Stimulated activated CD8-positive, alpha-beta memory T cell treated with anti-CD3 and anti-CD28 coated beads, Interleukin-15, amount 100 ng/mL, for 24 hours (primary cell): ENCODE results near the gene SARDH.

Experiments used
- DNase-seq: peaks from one replicate; pipeline ENCODE4 v3.0.0-alpha.2; 2020; ENCODE audit warnings: low read depth

The SARDH gene

DNA sequence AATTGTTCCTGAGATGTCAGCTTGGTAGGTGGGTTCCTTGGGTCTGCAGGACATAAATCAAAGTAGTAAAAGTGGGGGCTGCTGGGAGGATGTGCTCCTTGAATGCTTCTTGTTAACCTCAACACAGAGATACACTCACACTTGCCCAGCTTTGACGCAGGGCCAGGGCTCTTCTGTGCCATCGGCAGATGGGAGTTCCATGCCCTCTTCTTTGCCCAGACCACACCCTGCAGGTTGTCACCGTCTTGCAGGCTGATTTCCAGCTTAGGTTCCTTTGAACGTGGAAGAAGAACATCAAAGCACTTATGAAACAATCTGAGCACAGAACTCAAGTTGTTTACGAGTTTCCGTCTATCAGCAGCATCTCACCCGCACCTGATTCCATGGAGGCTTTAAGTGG lies 91.0 kb downstream of the SARDH start:
- DNase-seq = no peak

DNA sequence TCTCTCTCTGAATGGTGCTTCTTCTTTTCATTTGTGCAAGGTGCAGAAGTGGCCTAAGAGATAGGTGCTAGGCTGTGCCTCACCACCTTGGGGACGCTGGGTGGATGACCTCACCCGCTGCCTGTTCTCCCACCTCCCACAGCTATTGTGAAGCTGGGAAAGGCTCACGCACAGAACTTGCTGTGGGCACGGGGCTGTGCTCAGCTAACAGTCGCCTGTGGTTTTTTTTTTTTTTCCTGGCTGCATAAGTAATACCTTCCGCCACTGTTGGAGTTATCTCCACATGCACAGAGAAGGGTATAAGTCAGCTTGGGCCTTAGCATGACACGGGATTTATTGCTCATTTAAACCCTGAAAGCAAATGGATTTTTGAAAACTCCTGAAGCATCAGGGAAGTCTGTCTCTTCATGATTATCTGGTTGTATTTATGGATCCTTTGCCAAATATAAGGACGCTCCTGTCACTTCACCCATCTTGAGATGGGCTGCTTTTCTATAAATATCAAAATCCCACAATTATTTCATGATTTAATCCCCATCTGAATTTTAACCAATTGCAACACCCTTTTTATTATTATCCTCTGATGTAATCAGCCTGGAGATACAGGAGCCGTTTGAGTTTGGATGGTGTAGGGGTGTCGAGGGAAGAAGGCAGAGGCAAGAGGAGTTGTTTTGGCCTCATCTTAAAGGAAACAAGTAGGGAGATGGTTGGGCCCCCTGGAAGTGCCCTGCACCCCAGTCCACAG lies 93.0 kb downstream of the SARDH start:
- no peak for DNase-seq

DNA sequence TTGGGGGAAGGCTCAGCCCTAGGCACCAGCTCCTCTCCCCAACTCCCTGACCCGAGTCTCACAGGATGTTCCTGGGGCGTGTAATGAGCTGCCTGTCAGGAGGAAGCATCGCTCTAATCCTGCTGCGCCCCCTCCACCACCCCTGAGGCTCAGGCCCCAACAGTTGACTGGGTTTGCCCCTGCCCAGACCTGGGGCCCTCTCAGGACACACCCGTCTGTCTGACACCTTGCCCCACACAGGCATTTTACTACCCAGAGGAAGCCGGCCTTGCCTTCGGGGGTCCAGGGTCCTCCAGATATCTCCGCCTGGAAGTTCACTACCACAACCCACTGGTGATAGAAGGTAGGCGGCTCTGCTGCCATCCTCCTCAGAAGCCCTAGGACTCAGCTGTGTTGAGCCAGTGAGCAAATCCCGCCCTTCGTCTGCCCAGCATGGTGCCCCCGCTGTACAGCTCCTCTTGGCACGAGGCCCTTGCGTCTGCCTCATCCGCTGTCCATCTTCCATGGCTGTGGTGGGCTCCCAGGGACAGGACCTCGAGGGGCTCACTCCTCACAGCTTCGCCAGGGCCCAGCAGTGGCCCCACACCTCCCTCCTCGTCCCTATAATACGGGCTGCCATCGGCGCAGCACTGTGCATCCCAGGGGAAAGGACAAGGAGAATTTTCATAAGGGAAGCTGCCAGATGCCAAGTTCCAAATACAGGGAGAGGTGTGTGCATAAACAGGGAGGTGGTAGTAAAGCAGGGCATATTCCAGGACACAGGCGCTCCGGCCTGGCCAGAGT lies 94.0 kb downstream of the SARDH start:
- DNase-seq = no peak

DNA sequence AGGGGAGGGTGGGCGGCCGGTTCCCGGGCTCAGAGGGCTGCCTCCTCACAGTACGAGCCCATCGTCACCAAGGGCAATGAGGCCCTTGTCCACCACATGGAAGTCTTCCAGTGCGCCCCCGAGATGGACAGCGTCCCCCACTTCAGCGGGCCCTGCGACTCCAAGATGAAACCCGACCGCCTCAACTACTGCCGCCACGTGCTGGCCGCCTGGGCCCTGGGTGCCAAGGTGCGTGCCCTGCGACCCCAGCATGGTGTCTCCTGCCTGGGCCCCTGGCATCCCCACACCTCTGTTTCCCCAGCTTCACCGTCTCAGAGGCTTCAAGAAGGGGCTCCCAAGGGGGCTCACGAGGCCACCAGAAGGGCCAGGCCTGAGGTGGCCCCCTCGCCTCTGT lies 94.8 kb downstream of the SARDH start:
- DNase-seq = no peak

DNA sequence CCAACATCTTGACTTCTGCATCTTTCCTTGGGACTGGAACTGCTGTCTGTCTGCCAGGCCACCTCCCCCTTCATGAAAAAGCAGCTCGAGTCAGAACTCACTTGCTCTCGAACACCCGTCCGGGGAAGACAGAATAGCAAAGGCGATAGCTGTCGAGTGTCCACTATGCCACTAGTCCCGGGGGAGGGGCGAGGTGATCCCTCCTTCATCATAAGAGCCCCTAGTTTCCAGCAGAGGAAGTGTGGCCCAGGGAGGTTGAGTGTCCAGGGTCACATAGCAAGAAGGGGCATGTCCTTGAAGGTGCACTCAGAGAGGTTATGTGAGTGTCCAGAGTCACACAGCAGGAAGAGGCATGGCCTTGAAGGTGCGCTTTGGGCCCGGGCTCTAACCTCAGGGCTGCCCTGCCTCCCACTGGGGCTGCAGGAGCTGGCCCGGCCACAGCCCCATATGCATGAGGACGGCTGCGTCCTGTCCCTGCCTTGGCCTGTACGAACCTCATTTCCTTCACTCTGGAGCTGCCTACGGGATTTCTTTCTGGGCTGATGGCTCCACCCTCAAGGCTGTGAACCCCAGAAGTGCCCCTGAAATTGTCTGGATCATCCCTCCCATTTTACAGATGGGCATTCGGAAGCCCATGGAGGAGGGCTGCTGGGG lies 95.3 kb downstream of the SARDH start:
- DNase-seq = no peak

DNA sequence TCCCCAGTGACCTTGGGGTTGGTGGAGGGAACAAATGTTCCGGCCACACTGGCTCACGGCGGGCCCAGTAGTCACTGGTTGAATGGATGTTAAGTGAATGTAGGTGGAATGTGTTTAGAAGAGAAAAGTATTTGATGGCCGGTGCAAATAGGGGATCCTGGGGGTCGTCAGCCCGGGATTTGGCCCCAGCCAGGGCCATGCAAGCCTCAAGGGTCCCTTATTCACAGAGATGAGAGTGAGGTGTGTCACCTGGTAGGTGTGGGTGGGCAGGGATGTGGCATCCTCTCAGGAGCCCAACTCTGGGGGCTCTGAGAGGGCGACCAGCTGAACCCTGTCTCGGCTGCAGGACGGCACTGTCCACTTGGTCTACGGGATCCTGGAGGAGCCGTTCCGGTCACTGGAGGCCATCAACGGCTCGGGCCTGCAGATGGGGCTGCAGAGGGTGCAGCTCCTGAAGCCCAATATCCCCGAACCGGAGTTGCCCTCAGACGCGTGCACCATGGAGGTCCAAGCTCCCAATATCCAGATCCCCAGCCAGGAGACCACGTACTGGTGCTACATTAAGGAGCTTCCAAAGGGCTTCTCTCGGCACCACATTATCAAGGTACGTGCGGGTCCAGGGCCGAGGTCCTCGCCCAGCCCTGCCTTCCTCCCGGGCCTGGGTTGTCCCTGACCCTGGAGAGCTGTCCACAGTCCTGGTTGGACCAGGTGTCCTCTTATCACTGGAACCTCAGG lies 96.1 kb downstream of the SARDH start:
- DNase-seq = no peak

DNA sequence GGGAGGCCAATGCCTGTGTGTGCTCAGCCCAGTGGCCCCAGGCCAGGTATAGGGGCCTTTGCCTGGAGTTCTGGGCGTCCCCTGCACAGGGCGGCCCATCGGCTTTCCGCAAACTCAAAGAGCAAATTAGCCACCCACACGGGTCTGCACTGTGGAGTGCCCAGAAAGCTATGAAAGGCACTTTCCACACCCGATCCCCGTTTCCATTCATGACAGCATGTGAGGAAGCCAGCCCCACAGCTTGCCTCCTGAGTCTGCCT lies 96.8 kb downstream of the SARDH start:
- DNase-seq = no peak

DNA sequence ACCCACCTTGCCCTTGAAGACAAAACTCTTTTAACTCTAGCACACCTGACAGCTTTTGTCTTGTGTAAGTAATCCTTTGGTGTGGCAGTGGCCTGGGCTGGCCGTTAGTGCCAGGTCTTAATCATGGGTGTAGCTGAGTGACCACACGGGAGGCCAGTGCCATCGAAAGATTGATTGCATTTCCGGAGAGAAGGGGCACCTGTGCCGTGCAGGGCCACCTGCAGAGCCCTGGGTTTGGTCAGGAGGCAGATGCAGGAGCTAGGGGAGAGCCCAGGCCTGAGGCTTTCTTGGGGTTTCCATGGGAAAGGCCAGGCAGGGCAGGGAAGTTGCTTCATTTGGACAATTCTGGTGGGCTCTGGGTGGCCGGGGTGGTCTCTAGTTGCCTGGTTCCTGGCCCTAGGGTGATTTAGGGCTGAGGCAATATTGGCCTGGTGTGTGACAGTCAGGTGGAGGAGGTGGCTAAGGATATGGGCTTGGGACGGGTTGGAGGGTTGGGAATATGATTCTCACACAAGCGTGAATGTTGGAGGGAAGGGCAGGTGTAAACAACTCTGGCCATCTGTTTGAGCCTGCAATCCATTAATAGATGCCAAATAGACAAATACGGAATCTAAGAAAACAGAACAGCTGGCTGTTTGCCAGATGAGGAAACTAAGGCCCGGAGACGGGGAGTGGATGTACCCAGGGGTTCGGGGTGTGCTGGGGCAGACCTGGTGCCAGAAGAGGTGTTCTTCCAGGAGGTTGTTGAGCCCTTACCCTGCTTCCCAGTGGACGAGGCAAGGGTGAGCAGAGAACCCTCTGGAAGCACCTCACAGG lies 97.4 kb downstream of the SARDH start:
- DNase-seq = no peak

DNA sequence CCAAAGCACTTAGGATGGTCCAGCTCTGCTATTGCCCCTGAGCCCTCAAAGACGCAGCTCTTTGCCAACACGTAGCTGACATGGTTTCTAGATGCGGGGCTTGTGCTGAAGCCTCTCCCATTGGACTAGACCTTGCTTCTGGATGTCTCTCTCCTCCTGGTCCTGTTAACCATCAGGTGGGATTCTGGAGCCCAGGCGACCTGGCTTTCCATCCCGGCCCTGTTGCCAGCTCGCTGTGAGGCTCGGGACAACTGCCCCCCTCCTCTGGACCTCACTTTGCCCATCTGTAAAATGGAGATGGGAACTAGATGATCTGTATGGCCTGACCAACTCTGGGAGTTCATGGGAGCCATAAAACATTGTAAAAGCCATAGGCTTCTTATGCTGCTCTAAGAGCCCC lies 98.0 kb downstream of the SARDH start:
- no peak for DNase-seq

DNA sequence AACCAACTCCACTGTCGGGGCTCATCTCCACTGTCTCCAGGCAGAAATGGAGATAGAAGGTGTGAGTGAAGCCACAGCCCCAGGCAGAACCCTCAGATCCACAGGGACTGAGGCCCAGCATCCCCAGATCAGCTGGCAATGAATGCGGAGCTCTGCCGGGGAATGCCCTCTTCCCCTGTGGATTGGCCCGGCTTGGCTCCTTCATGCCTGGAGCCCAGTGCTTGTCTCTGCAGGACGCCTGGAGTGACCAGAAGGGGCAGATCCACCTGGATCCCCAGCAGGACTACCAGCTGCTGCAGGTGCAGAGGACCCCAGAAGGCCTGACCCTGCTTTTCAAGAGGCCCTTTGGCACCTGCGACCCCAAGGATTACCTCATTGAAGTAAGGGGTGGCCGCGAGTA lies 98.5 kb downstream of the SARDH start:
- no peak for DNase-seq

DNA sequence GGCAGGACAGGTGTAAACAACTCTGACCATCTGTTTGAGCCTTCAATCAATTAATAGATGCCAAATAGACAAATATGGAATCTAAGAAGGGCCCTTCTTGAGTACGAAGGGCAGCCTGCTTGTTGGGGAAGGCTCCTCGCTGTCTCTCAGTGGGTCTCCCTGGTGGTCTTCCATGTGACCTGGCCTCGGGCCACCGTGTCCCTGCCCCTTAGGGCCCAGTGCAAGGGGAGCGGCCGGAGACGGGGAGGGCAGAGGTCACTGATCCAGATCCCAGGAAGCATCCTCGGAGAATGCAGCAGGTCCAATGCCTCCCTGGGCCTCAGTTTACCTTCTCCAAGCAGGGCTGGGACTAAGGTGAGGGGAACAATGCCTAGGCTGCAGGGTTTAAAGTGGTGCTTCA lies 99.4 kb downstream of the SARDH start:
- DNase-seq = no peak

DNA sequence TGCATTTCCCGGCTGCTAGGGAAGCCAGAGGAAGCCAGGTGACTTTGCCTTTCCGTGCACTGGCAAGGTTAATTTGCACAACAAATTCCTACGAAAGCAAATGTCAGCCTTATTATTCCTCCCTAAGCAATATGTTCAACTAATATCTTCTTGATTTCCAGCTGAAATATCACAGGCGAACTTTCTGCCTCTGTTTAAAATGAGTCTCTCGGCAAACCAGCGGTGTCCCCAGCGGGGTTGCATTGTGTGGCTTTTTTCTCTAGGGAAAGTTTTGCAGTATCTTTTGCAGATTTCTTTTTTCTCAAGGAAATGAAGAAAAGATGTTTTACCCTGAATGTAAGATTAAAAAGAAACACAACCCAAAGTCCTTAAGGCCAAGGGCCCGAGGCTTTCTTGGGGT lies 100.1 kb downstream of the SARDH start:
- no peak for DNase-seq

DNA sequence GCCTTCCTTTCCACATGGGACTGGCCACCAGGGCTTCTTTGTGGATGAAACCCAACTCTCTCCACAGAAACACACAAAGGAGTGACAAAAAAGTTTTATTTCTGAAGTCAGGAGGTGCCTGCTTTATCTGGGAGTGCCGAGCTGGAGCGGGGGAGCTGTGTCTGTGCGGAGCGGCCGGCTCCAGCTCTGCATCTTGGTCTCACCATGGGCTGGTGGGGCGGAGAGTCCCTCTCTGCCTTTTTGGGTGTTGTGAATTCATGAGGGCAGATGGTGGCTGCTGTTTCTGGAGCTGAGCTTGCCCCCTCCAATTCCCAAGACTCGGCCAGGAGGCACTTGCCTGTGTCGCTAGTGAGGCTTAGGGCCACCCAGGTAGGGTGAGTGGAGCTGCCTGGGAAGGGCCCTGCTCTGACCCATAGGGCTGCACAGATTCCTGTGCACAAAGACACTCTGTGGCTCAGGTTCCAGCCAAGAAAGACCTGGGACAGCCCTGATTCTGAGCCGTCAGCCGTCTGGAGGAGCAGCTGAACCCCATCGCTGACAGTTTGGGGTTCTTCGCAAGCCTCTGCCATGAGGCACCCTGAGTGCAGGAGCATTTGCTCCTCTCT lies 100.6 kb downstream of the SARDH start:
- no peak for DNase-seq

DNA sequence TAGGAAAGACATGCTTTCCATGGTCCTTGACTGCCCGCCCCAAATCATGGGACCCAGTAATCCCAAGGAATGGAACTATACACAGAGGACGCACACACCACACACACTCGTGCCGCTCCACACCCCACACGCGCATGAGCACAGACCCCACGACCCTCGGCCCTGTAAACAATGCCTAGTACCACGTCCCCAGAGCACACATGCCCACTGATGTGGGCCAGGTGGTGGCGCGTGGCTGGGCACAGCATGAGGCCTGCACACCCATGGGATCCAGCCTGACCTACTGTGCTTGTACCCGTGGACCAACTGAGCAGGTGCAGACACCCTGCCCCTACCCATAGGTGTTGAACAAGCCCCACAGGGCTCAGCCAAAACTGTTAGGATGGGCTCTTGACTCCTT lies 101.2 kb downstream of the SARDH start:
- no peak for DNase-seq

DNA sequence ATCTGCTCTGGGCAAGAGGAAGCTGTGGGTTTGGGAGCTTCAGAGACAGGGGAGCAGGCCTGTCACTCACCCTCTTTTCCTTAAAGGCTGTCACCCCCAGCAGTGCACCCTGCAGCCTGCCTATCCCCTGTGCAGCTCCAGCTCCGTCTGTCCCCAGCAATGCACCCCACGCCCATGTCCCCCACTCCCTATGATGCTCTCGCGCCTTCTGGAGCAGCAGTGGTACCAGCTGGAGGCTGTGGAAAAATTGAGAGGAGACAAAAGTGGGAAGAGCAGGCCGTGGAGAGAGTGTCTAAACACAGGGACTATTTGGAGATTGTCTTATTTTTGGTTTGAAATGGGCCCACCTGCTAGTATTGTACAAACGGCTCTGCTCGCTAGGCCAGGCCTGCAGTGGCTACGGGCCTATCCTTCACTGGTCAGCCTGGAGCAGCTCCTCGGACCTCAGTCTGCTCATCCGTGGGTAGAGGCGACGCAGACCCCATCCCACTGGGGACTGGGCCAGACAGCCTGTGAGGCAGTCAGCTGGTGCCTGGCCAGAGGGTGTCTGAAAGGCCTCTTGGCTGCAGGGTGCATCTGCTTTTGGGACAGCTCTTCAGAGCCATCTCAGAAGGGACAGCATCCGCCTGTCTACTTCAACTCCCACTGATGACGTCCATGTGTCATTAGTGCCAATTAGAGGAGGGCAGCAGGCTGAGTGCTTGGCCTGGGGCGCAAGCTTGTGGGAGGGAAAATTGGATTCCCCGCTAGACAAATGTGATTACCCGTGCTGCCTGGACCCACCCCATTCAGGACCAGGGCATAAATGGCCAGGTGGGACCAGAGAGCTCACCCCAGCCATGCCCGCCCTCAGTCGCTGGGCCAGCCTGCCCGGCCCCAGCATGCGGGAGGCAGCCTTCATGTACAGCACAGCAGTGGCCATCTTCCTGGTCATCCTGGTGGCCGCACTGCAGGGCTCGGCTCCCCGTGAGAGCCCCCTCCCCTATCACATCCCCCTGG lies 102.3 kb downstream of the SARDH start, which contains the start of gene DBH:
Gene DBH (plus strand): TSS at position 831 of the 999 bp plus-strand sequence. CDS start 9 bp downstream, at position 840.
- DNase-seq = no peak

DNA sequence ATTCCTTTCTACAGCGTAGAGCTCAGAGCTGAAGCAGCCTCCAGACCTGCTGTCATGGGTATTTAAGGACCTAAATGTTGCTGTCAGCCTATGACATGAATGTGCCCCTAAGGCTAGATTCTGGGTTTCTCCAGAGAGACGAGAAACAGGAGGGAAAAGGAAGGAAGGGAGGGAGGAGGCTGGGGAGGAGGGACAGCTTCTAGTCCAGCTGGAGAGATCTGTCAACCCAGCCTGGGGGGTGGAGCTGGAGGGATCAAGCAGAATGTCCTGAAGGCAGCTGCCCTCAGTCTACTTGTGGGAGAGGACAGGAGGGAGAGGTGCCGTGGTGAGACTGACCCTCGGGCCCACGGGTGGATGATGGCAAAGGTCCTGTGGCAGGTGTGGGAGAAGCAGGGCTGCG lies 103.1 kb downstream of the SARDH start:
- no peak for DNase-seq

DNA sequence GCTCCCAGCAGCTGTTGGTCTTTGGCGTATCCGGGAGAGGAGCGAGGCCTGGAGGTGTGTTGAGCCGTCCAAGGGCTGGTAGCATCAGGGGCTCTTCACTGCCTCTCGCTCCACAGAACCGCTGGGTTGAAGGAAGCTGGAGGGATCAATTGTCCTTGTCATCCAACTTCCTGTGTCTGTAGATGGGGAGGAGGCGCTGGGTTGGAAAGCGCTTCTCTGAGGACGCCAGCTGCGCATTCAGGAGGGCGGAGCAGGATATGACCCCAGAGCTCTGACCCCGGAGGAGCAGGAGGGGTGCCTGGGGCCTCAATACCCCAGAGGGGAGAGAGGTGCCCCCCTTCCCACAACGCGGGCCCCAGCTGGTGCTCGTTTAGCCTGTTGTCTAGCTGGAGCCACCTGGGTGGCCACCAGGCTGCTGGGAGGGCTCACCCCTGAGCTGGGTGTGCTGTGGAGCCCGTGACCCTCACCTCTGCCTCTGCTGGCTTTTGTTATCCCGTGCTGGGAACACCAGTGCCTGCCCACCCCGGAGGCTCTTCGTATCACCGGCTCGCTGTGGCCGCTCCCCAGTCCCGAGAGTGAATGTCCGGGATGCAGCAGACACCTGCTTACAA lies 104.0 kb downstream of the SARDH start:
- DNase-seq = no peak

DNA sequence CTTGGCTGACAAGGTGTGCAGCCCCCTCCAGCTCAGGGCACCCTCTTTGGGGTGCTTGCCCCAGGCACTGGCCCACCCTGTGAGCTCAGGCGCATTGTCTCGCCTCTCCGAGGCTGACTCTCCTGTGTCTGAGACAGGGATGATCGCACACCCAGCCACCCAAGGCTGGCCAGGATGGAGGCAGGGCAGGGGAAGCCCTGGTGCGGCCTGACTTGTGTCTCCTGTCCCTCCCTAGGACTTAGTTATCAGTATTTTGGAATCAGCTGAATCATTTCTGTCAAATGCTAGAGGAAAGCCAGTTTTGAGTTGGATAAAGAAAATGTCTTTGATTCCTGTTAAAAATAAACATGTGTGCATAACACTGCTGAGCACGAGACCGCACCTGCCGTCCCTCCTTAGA lies 104.5 kb downstream of the SARDH start:
- no peak for DNase-seq

DNA sequence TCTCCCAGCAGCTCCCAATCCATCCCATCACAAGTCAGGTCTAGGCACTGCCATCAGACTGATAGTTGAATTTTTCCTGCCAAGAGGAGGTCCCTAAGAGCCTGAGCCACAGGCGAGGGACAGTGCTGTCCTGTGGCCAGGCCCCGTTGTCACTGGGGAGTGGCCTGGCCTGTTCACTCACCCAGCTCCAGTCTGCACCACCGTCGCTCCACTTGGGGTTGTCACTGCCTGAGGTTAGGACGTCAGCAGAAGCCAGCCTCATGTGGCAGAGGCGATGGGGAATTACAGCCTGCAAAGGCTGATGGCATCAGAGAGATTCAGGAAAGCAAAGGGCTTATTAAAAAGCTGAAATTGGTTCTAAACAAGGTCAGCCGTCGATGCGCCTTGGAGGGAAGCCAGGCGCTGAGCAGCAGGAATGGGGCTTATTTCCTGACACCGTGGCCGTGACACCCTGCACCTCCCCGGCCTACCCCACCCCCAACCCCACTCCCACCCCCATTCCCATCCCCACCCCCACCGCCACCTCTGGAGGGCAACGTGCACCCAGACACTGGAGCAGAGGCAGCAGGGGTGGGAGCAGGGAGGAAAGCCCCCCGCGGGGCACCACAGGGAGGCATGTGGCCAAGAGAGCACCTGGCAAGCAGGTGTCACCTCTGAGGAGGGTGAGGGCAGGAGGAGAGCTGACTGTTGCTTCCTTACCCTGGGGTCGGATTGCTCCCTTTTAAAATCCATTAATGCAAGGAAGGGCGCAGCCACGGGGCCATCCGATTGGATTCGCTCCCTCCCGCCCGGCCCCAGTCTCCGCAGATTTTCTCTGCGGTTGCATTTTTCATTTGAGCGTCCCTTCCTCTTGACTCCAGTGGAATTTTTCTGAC lies 105.1 kb downstream of the SARDH start:
- no peak for DNase-seq
